ENCODE measurements around the gene SLC44A5.
"Not testable (repeated sequence)": the region's sequence is repeated elsewhere in the genome, so short reads cannot be mapped to it uniquely, and the experiment has no call there.

Gene SLC44A5

DNA sequence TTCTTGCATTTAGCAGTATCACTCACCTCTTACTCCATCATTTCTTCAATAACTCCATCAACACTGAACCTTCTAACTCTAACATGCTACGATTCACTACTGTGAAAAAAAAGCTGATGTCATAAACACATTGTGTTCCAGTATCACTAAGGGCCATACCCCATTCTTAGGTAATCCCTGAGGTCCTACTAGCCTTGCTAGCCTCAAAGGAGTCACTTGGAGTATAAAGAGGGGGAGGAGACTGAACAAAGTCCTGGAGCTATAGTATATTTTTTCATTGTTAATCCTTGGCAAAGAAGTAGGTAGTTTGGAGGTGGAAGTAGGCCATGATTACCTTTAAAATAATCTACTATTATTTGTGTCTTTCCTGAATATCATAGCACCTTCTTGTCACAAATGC is at the start of gene SLC44A5:
Gene SLC44A5, minus strand, starts transcription at position 101 of the 400 bp plus-strand sequence. CDS start 69,667 bp downstream, outside the sequence.
- no peak for DNase-seq

DNA sequence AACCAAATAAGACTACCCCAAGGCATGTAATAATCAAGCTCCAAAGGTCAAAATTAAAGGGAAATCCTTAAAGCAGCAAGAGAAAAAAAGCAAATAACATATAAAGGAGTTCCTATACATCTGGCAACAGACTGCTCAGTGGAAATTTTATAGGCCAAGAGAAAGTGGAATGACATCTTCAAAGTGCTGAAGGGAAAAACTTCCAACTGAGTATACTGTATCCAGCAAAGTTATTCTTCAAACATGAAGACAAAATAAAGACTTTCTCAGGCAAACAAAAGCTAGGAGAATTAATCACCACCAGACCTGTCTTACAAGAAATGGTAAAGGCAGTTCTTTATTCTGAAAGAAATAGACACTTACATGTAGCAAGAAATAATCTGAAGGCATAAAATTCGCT is 45.0 kb upstream of the SLC44A5 start:
- DNase-seq = no peak

DNA sequence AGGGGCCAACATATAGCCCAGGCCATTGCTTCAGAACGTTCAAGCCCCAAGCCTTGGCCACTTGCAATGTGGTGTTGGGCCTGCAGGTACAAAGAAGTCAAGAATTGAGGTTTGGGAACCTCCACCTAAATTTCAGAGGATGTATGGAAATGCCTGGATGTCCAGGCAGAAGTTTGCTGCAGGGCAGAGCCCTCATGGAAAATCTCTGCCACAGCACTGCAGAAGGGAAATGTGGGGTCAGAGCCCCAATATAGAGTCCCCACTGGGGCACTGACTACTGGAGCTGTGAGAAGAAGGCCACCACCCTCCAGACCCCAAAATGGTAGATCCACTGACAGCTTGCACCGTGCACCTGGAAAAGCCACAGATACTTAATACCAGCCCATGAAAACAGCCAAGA is 36.3 kb upstream of the SLC44A5 start:
- DNase-seq = not testable (repeated sequence)

DNA sequence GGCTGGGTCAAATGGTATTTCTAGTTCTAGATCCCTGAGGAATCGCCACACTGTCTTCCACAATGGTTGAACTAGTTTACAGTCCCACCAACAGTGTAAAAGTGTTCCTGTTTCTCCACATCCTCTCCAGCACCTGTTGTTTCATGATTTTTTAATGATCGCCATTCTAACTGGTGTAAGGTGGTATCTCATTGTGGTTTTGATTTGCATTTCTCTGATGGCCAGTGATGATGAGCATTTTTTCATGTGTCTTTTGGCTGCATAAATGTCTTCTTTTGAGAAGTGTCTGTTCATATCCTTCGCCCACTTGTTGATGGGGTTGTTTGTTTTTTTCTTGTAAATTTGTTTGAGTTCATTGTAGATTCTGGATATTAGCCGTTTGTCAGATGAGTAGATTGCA is 34.2 kb upstream of the SLC44A5 start:
- not testable (repeated sequence) for DNase-seq

DNA sequence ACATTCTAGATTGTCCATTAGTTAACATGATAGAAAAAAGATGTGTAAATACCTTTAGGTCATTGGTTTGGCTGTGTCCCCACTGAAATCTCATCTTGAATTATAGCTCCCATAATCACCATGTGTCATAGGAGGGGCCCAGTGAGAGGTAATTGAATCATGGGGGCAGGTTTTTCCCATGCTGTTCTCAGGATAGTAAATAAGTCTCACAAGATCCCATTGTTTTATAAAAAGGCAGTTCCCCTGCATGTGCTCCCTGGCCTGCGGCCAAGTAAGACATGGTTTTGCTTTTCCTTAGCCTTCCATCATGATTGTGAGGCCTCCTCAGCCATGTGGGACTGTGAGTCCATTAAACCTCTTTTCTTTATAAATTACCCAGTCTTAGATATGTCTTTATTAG is 32.5 kb upstream of the SLC44A5 start:
- DNase-seq = no peak

DNA sequence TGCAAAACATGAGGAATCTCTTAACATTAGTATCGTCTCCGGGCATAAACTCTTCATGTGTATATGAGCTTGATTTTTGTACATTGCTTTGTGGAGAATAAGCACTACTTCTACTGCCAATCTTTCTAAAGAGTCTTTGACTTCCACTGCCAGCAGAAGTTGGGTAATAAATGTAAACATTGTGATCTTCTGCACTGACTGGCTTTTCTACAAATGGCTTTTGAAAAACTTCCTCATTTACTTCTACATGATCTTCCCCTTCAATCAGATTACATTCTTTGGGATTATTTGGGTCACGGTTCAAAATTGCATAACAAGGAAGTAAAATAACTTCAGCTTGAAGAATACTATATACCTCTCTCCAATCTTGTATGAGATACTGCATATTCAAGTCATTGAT is 30.4 kb upstream of the SLC44A5 start:
- no peak for DNase-seq

DNA sequence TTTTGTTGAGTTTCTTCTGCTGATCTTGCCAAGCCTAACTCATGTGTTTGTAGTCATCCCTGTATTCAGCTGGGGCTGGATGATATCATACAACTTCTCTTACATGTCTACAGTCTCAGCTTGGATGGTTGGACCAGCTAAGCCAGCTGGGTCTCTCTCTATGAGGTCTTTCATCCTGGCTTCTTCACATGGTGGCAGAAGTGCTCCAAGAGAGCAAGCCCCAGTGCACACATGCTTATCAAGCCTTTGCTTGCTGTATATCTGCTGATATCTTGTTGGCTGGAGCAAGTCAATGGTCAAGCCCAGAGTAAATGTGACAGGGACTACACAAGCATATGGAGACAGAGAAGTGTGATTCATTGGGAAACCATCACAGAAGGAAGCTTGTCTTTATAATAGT is 29.2 kb upstream of the SLC44A5 start:
- DNase-seq = no peak

DNA sequence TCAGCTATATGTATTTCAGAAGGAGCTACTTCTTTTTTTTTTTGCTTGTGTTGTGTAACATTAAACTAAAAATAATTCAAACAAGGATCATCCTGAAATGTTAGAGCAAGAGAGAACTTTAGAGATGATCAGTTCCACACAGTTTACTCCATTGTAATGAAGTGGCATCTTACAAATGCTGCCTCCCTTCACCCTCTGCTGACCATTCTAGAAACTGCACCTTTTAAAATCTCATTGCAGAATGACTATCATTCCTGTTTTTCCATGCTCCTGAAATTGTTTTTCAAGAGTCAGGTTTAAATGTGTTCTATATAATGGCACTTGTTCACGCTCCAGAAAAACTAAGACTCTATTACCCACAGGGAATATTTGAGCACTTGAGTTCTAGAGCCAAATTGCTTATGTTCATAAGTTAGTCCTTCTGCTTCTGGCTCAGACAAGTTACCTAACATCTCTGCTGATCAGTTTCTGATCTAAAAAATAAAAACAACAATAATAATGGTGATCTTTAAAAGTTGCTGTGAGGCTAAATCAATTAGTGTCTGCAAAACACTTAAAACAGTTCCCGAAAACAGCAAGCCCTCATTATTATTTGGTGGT is 21.5 kb upstream of the SLC44A5 start:
- DNase-seq = no peak

DNA sequence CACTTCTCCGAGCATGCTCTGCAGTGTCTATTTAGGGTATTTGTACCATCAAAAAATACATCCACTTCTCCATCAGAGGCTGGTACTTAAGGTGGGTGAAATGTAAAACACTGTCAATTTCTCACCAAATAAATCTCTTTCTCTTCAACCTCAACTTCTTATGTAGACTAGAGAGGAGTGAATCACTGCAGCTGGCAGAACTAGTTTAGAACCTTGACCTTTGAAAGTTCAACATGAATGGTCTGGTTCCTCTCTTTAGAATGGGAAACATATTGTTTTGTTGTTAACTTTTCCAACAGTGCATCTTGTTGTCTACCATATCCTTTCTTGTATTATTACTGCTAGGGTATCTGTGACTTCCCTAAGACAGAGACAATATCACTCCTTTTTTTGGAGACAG is 20.1 kb upstream of the SLC44A5 start:
- no peak for DNase-seq

DNA sequence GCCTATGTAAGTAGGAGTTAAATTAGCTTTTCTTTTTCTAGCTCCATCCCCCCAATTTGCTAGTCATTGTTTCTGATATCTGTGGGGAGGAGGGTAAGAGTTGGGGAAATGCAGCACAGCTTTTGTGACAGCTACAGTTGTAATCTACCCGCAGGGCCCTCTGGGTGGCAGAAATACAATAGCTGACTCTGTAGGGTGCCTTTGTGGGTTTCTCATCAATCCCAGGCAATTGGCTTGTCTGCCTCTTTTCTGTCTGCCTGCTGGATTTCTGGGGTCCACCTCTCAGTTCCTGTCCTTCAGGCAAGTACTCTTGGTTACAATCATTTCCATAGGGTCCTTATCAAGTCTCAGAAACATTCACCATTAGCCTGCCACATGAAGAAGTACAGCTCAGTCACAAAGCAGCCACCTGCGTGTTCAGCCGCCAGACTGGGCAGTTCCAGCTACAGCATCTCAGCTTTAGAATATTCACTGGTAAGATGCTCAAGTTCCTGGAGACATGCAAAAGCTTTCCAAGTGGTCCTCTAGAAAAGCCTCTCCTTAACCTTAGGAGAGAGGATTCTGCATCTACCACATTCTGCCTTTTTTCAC is 19.2 kb upstream of the SLC44A5 start:
- DNase-seq = no peak

DNA sequence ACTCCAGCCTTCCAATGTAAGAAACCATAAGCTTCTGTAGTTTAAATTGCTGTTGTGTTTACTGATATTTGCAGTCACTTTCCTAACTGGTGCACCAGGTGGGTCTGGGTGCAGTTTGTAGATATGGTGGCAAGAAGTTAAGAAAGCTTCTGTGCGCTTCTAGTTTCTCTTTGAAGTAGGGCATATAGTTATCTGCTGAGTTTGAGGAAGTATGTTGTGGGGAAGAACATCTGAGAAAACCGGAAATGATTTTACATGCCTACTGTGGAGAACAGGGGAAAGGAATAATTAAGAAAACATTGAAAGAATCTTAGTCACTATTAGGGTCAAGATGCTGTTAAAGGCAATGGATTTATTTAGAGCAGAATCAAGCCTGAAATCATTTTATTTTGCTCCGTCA is 14.9 kb upstream of the SLC44A5 start:
- DNase-seq = no peak

DNA sequence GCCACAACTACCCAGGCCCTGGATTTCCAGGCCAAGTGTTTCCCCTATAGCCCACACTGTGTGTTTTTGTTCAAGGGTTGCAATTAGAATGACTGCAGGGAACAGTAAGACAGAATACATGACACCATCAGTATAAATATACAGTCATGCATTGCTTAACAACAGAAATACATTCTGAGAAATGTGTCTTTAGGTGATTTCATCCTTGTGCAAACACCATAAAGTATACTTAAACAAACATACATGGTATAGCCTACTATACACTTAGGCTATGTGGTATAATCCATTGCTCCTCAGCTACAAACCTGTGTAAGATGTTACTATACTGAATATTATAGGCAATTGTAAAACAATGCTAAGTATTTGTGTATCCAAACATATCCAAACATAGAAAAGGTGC is 7.5 kb upstream of the SLC44A5 start:
- no peak for DNase-seq

DNA sequence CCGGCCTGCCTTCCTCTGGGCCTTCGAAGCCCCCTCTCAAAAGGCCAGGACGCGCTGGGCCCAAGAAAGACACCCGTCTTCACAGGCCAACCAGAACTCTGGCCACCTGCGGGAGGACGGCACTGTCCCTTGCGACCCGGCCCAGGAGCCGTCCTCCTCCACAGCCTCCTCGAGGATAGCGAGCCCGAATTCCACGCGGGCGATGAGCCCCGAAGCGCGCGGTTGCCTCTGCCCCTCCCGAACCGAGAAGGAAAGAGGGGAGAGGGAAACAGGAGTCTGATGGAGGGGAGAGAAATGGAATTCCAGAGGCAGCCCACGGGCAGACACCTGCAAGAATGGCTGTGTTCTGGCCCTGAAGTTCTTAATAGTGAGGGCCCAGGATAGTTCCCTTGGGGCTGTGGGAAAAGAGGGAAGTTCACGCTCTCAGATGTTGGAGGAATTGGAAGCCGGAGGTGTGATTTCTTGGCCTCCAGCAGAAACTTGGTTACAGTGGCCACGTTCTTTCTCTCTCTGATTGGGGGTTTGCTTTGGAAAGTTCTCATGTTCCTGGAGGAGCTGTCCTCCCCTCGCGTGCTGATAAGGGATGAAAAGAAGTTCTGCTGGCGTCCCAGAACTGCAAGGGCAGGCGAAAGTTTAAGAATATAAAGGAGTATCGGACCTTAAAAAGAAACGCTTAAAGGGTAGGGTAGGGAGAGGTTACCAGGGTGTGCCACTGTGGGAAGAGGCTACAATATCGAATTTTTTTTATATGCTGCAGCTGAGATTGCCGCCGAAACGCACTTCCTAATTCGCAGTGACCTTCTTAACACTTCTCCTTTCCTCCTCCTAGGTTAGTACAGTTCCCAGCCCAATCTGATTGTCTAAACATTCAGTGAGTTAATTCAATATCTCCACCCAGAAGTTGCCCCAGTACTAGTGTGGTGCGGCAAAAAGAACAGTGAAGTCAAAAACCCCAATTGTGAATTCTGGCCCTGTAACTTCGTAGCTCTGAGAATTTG is 5.8 kb upstream of the SLC44A5 start:
- DNase-seq = no peak

DNA sequence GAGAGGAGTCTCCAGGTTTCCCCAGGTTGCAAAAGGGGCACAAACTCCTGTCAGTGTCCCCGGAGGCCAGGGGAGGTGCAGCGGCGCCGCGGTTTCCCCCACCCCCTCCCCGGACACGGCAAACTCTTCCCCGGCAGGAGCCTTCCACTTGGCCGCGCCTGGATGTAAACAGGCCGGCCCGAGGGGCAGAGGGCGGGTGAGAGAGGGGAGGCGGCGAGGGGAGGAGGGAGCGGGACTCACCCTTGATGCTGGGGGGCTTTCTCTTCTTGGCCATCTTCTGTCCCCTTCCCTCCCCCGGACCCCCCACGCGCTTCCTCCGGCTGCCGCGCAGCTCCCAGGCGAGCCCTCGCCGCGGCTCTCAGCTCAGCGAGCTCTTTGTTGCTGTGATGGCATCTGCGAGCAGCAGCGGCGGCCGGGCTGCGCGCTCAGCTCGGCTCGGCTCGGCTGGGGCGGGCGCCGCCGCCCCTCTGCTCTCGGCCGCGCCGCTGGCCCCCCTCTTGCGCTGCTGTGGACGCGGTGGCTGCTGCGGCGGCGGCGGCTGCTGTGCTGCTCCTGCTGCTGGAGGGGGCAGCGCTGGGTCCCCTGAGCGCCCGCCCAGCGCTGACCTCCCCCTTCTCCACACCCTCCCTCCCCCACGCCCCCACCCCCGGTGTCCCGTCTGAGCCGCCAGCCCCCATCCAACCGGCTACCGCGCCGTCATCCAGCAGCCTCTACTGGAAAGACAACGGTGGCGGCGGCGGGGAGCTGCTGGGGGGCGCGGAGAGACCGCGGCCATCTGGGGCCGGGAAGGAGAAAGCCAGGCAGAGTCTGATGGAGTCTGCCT is 4.9 kb upstream of the SLC44A5 start:
- DNase-seq = peak; percentile 9

DNA sequence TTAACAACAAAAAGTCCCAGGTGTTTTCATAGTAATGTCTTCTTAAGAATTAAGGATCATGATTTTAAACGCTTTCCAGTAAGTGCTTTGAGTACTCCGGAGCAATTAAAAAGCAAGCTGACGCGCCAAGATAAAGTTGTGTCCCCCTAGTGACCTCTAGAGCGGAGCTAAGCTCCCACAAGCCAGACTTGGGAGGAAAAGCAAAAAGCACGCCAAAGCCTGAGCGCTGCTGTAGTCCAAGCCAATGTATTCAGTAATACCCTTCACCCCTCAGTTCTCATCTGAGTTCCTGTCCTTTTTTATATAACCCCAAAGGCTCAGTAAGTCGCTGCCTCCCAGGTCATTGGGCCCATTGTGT is 3.5 kb upstream of the SLC44A5 start:
- DNase-seq = no peak

DNA sequence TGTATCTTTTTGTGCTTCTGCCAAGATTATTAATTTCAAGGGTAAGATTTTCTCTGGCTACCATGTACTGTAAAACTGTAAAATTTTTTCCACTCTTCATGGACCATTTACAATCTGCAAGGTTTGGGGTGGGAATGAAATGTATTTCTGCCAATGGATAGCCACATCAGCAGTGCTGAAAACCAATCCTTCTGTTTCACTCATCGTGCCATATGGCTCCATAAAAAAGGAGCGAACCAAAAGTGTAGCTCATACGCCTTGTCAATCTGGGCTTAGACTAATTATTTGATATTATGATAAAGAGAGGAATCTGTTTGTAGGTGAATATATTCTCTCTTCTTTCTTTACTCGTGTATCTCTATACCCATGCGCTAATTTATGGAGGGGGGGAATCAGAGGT is 3.0 kb upstream of the SLC44A5 start:
- no peak for DNase-seq

DNA sequence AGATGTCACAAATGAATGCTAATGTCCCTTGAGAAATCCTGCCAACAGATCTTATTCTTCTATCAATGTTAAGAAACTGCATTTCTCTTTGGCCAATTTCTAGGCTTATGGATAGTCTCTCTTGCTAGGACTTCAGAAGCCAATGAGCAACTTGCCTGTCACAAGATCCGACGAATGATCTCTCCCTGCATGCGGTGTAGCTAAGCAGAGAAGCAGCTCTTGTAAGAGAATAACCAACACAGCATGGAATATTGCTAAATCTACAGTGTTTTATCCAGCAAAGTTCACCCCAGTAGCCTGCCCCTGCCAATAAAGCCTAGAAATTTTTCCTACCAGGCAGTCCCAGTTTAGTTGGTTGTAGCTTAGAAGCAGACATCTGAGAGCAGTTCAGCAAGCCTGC is 2.1 kb upstream of the SLC44A5 start:
- no peak for DNase-seq

DNA sequence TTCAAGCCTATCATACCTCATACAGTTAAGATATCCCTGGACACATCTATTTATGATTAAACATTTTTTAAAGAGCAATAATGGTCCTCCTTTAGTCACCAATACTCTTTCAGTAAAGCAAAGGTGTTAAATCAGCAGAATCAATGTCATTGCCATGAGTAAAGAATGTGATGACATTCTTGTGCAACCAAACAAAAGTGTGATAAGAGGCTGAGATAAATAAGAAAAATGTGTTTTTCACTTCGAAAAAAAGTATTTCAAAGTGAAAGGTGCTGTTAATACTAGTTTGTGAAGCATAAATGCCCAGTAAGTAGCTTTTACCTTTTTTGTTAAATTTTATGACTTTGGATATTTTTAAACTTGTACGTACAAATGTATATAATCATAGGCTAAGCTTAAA is 8.4 kb downstream of the SLC44A5 start:
- DNase-seq = no peak

DNA sequence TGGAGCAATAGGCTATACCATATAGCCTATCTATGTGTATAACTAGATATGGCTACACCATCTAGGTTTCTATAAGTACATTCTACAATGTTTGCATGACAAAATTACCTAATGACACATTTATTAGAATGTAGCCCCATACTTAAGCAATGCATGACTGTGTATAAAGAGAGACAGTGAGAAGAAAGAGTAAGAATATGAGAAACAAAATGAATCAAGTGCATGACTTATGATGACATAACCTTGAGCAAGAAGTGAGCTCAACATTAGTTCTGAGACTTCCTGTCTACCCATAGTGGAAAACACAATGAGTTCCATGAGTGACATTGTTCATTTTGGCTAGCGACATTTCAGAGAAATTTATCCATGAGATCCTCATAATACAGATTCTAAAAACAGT is 10.1 kb downstream of the SLC44A5 start:
- DNase-seq = peak; percentile 3

DNA sequence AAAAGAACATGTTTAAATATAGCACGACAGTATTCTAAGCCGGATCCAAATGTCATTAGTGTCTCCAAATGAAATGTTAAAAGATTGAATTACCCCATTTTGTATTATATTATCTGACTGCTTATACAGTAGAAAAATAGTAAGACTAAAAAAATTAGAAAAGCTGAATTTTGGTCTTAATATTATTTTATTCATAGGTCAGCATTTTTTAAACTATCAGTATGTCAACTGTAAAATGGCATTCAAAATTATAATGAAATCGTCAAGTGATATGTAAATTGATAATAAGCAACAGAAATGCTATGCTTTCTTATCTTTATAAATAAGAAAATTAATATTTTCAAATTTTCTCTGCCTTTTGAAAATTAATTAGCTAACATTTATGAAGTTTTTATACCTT is 16.6 kb downstream of the SLC44A5 start:
- no peak for DNase-seq

DNA sequence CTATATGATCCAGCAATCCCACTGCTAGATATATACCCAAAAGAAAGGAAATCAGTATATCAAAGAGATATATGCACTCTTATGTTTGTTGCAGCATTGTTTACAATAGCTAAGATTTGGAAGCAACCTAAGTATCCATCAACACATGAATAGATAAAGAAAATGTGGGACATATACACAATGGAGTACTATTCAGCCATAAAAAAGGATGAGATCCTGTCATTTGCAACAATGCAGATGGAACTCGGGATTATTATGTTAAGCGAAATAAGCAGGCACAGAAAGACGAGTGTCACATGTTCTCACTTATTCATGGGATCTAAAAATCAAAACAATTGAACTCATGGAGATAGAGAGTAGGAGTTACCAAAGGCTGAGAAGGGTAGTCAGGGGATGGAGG is 17.5 kb downstream of the SLC44A5 start:
- DNase-seq = not testable (repeated sequence)

DNA sequence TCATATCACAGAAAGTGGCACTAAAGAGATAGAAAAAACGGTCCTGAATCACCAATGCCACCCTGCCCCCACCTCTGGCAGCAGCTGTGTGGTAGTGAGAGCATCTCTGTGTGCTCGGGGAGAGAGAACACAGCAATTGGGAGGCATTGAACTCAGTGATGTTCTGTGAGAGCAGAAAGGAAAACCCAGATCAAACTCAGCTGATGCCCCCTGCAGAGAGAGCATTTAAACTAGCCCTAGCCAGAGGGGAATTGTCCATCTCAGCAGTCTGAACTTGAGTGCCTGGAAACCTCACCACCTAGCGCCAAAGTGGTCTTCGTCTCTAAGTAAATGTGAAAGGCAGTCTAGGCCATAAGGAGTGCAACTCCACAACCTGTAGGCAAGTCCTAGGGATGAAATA is 21.3 kb downstream of the SLC44A5 start:
- no peak for DNase-seq

DNA sequence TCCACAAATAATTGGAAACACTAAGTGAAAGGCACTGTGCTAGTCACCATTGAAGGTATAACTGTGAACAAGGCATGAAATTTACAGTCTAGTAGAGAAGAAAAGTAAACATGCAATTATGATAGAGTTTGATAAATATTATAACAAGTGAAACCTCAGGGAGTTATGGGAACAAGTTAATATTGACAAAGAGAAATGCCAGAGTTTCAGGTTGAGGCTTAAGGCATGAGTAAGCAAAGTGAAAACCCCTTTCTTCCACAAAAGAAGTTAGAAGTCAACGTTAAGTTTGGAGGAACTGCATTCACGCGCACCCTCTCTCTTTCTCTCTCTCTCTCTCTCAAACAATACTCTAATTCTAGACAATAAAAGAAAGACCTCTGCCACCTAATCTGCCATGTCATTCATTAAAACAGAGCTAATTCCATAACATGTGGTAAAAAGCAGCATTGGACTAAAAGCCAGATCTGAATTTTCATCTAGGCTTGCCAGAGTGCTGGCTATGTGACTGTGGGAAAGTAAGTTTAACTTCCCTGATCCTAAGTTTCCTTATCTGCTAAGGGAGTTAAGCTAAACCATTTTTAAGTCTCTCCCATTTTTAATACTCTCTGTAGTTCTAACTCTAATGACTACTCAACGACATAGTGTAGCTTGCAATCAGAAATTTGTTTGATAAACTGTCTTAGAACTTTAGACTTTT is 22.0 kb downstream of the SLC44A5 start:
- no peak for DNase-seq
